Activated naive CD8-positive, alpha-beta T cell (primary cell): ENCODE results near the gene LRRC32.

ENCODE experiments used
- H3K27ac Mint-ChIP-seq: one replicate; pipeline ENCODE4 v1.8.0; 2021; ENCODE audit warnings: mixed read lengths
- H3K27me3 Mint-ChIP-seq: one replicate; pipeline ENCODE4 v1.8.0; 2021; ENCODE audit warnings: mixed read lengths
- H3K36me3 Mint-ChIP-seq: one replicate; pipeline ENCODE4 v1.8.0; 2021; ENCODE audit warnings: mixed read lengths
- H3K4me1 Mint-ChIP-seq: one replicate; pipeline ENCODE4 v1.8.0; 2021; ENCODE audit warnings: low read depth, mixed read lengths
- H3K4me3 Mint-ChIP-seq: one replicate; pipeline ENCODE4 v1.8.0; 2021; ENCODE audit warnings: mild to moderate bottlenecking, mixed read lengths
- H3K9me3 Mint-ChIP-seq: one replicate; pipeline ENCODE4 v1.8.0; 2021; ENCODE audit warnings: low read depth, mixed read lengths

The LRRC32 gene, protein sequence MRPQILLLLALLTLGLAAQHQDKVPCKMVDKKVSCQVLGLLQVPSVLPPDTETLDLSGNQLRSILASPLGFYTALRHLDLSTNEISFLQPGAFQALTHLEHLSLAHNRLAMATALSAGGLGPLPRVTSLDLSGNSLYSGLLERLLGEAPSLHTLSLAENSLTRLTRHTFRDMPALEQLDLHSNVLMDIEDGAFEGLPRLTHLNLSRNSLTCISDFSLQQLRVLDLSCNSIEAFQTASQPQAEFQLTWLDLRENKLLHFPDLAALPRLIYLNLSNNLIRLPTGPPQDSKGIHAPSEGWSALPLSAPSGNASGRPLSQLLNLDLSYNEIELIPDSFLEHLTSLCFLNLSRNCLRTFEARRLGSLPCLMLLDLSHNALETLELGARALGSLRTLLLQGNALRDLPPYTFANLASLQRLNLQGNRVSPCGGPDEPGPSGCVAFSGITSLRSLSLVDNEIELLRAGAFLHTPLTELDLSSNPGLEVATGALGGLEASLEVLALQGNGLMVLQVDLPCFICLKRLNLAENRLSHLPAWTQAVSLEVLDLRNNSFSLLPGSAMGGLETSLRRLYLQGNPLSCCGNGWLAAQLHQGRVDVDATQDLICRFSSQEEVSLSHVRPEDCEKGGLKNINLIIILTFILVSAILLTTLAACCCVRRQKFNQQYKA

GRCh38 chr11:76670485-76671236 is at the start of gene LRRC32:
LRRC32 (minus strand) TSS chr11:76670747; CDS start chr11:76665954, 4,793 bp downstream.
- Mint-ChIP-seq H3K27me3 (peaks cover 2% of the 10 kb centered on the region), H3K36me3 (no peaks in the 10 kb centered on the region), H3K27ac (peak within 1 kb of the TSS; percentile 16), H3K9me3 (no peaks in the 10 kb centered on the region), H3K4me3 (peak within 1 kb of the TSS; percentile 78), H3K4me1 (peaks cover 27% of the 10 kb centered on the region)

DNA sequence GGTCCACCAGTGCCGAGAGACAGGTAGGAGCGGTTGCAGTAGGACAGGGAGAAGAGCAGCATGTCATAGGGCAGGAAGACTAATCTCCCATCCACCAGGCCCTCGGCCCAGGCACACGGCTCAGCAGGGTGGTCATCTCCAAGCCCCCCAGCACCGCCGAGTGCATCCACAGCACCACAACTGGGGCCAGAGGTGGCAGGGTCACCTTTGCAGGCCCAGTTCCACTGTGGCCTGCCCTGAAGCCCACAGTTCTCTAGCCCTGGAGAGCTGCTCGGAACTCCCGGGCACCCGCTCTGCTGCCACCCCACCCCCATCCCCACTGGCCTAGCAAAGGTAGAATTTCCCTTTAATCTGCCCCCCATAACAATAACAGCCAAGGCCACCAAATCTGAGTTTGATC is 49.1 kb upstream of the LRRC32 start:
- H3K27ac Mint-ChIP-seq = no peak overlapping the region
- peaks cover 10% of the 10 kb centered on the region for H3K27me3 Mint-ChIP-seq
- no peaks in the 10 kb centered on the region for H3K9me3 Mint-ChIP-seq
- H3K4me3 Mint-ChIP-seq = no peak overlapping the region
- no peaks in the 10 kb centered on the region for H3K36me3 Mint-ChIP-seq
- peaks cover 7% of the 10 kb centered on the region for H3K4me1 Mint-ChIP-seq

- H3K4me1 Mint-ChIP-seq = peaks cover 7% of the 10 kb centered on the region
- H3K4me3 Mint-ChIP-seq = no peak overlapping the region
- H3K27ac Mint-ChIP-seq = no peak overlapping the region
- peaks cover 9% of the 10 kb centered on the region for H3K27me3 Mint-ChIP-seq
- H3K36me3 Mint-ChIP-seq = no peaks in the 10 kb centered on the region
- no peaks in the 10 kb centered on the region for H3K9me3 Mint-ChIP-seq
Measured at GRCh38 chr11:76719281-76719680, 48.7 kb upstream of the LRRC32 start.

GRCh38 chr11:76717816-76718215 is 47.3 kb upstream of the LRRC32 start:
- Mint-ChIP-seq H3K4me3 (no peak overlapping the region), H3K27me3 (peaks cover 7% of the 10 kb centered on the region), H3K36me3 (no peaks in the 10 kb centered on the region), H3K9me3 (no peaks in the 10 kb centered on the region), H3K4me1 (peaks cover 7% of the 10 kb centered on the region), H3K27ac (no peak overlapping the region)

DNA sequence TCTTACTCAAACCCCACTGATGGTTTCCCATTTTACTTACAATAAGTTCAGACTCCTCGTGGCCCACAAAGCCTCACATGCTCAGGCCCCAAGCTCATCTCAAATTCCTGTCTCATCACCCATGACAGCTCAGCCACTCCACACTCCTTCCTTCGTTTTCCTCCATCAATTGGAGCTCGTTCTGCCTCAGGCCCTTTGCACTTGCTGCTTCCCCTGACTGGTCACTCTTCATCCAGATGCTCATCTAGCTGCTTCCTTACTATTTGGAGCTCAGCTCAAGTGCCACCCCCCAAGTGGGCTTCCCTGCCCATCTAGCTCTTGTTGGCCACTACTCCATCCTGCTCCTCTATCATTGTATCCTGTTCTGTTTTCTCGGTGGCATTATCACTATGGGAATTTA is 46.8 kb upstream of the LRRC32 start:
- Mint-ChIP-seq H3K9me3 (no peaks in the 10 kb centered on the region), H3K4me3 (no peak overlapping the region), H3K36me3 (no peaks in the 10 kb centered on the region), H3K27me3 (peaks cover 4% of the 10 kb centered on the region), H3K27ac (no peak overlapping the region), H3K4me1 (peaks cover 5% of the 10 kb centered on the region)

DNA sequence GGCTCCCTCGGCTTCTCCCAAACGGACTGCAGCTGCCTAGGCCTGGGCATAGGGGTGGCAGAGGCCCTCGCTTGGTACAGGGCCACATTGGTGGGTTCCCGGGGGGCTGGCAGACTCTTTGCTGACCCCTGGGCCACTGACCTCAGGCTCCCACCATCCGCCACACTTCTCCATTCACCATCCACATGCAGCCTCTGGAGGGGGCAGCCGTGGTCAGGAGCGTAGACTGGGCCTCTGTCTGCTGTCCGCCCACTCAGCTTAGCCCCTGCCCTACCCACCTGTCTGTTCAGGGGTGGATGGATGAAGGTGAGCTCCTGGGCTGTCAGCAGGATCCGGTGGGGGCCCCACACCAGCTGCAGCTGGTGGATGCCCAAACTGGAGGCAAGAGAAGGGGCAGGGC is 45.7 kb upstream of the LRRC32 start:
- no peaks in the 10 kb centered on the region for H3K36me3 Mint-ChIP-seq
- no peaks in the 10 kb centered on the region for H3K27me3 Mint-ChIP-seq
- no peak overlapping the region for H3K27ac Mint-ChIP-seq
- no peak overlapping the region for H3K4me3 Mint-ChIP-seq
- no peaks in the 10 kb centered on the region for H3K4me1 Mint-ChIP-seq
- H3K9me3 Mint-ChIP-seq = no peaks in the 10 kb centered on the region

GRCh38 chr11:76714493-76714892 is 43.9 kb upstream of the LRRC32 start:
- H3K27ac Mint-ChIP-seq = no peak overlapping the region
- H3K9me3 Mint-ChIP-seq = no peaks in the 10 kb centered on the region
- H3K4me3 Mint-ChIP-seq = no peak overlapping the region
- H3K27me3 Mint-ChIP-seq = no peaks in the 10 kb centered on the region
- no peaks in the 10 kb centered on the region for H3K36me3 Mint-ChIP-seq
- no peaks in the 10 kb centered on the region for H3K4me1 Mint-ChIP-seq

- H3K27ac Mint-ChIP-seq = no peak overlapping the region
- H3K4me1 Mint-ChIP-seq = no peaks in the 10 kb centered on the region
- no peaks in the 10 kb centered on the region for H3K9me3 Mint-ChIP-seq
- no peaks in the 10 kb centered on the region for H3K27me3 Mint-ChIP-seq
- no peaks in the 10 kb centered on the region for H3K36me3 Mint-ChIP-seq
- no peak overlapping the region for H3K4me3 Mint-ChIP-seq
Measured at GRCh38 chr11:76713499-76713898, 43.0 kb upstream of the LRRC32 start.

GRCh38 chr11:76712125-76712524 is 41.6 kb upstream of the LRRC32 start:
- Mint-ChIP-seq H3K9me3 (no peaks in the 10 kb centered on the region), H3K27ac (no peak overlapping the region), H3K36me3 (no peaks in the 10 kb centered on the region), H3K4me1 (no peaks in the 10 kb centered on the region), H3K4me3 (no peak overlapping the region), H3K27me3 (no peaks in the 10 kb centered on the region)

- Mint-ChIP-seq H3K4me1 (no peaks in the 10 kb centered on the region), H3K9me3 (peaks cover 6% of the 10 kb centered on the region), H3K36me3 (no peaks in the 10 kb centered on the region), H3K4me3 (no peak overlapping the region), H3K27me3 (no peaks in the 10 kb centered on the region), H3K27ac (no peak overlapping the region)
Measured at GRCh38 chr11:76709756-76710155, 39.2 kb upstream of the LRRC32 start.

DNA sequence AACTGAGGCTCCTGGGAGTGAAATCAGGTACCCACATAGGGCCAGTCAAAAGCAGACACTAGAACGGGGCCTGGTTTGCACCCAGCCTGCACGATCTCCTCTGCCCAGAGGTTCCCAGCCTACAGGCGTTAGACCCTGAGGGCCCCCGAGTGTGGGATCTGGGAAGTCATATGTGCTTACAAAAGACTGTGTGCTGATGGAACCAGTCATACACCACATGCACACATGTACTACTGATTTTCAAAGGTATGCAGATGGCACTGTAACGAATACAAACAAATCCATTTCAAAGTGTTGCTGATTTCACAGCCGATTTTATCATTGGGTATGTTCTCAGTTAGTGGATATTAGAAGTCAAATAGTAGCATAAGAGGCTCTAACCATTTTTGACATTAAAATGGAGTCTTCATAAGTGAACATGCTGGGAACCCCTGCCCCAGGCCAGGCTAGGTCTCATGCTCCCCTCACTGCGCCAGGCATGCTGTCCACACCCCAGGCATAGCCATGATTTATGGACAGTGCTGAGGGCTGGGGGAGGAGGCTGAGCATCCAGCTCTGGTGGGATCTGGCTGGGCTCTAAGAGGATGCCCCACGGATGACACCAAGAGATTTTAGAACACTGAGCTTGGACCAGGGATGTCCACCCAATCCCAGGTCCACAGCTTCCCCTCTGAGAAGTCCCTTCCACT is 38.6 kb upstream of the LRRC32 start:
- no peak overlapping the region for H3K4me3 Mint-ChIP-seq
- no peaks in the 10 kb centered on the region for H3K36me3 Mint-ChIP-seq
- no peaks in the 10 kb centered on the region for H3K4me1 Mint-ChIP-seq
- no peaks in the 10 kb centered on the region for H3K27me3 Mint-ChIP-seq
- H3K9me3 Mint-ChIP-seq = peaks cover 6% of the 10 kb centered on the region
- no peak overlapping the region for H3K27ac Mint-ChIP-seq

GRCh38 chr11:76707293-76707825 is 36.8 kb upstream of the LRRC32 start:
- Mint-ChIP-seq H3K9me3 (peaks cover 6% of the 10 kb centered on the region), H3K27me3 (no peaks in the 10 kb centered on the region), H3K4me1 (no peaks in the 10 kb centered on the region), H3K36me3 (no peaks in the 10 kb centered on the region), H3K4me3 (no peak overlapping the region), H3K27ac (no peak overlapping the region)

DNA sequence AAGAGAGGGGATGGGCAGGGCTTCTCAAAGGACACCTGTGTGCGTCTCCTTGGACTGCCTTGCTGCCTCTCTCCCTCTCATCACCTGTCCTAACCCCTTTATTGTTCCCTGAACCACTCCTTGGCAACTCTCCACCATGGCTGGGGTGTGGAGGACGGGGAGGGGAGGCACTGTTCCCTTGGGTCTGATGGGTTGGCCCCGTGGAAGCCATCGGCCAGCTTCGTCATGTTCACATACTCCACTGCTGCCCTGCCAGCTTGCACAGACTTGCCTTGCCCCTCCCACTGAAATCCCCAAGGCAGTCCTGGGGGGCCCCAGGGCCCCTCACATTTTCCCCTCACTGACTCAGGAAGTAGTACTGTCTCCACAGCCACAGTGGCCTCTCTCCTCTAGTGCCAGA is 36.1 kb upstream of the LRRC32 start:
- H3K4me3 Mint-ChIP-seq = no peak overlapping the region
- H3K27me3 Mint-ChIP-seq = no peaks in the 10 kb centered on the region
- H3K4me1 Mint-ChIP-seq = no peaks in the 10 kb centered on the region
- peaks cover 6% of the 10 kb centered on the region for H3K9me3 Mint-ChIP-seq
- H3K36me3 Mint-ChIP-seq = no peaks in the 10 kb centered on the region
- no peak overlapping the region for H3K27ac Mint-ChIP-seq

- Mint-ChIP-seq H3K27ac (no peak overlapping the region), H3K4me1 (no peaks in the 10 kb centered on the region), H3K4me3 (no peak overlapping the region), H3K27me3 (no peaks in the 10 kb centered on the region), H3K36me3 (no peaks in the 10 kb centered on the region), H3K9me3 (peaks cover 6% of the 10 kb centered on the region)
Measured at GRCh38 chr11:76705826-76706225, 35.3 kb upstream of the LRRC32 start.
